ENCODE data around the gene SLC10A1.
"Not testable (repeated sequence)": the region's sequence is repeated elsewhere in the genome, so short reads cannot be mapped to it uniquely, and the experiment has no call there.

SLC10A1 gene

DNA sequence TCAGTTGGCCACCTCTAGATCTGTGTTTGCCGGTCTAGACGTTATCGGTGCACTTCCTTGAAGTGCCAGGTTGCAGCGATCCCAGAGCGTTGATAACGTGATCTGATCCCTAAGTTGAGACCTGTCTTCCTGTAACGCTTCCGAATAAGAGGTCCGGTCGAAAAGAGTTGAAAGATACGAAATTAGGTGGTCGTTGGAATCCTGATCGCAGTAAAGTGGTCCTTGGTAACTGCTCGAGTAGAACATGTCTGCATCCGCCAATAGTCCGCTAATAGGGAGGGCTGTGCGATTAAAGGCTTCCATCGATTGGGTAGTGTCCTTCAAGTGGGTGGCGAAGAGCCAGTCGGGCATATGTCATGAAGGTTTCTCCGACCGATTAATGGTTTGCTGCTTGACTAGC, 27.4 kb downstream of the SLC10A1 start:
- no peak for DNase-seq (ENCODE audit: low read depth)

DNA sequence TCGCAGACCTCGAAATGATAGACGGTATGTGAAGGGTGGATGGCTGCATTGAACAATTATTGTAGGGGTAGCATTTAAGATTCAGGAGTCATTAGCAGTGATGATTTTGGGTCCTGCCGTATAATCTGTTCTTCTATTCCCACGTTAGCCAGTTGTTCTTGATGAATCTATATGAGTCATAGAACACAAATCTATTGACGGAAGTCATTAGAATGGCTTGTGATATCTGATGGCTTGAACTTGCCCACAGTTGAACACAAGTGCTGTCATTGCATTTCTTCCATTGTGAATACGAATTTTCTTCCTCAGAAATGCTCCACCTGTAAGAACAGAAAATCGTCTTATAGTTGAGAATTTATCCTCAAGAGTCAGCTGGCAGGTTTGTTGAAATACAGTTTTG, 28.2 kb downstream of the SLC10A1 start:
- DNase-seq (ENCODE audit: low read depth) = no peak

DNA sequence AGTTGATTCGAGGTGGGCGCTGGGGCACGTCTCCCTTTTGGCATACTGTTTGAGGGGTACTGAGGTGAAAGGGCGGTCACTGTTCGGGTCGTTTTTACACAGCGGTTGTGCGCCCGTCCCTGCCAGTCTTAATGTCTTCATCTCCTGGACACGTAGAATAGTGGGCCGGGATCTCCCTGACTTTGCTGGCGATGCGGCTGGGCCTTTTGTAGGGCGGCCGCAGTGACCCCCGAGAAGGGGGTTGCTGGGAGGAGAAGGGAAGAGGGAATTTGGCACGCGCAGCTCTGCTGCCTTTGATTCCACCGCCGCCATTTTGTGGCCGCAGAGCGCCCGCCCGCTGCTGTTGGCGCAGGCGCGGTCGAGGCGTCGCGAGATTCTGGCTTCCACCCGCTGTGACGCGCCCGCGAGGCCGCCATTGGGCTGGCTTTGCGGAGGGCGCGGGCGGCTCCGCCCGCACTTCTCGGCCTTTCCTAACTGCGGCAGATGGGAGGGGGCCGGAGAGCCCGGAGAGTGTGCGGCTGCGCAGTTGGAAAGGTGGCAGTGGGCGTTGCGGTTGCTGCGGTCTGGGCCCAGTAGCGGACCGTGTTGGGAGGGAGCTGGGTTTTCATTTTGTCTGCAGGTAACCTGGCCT, 29.6 kb downstream of the SLC10A1 start:
- DNase-seq (ENCODE audit: low read depth) = peak; percentile 84

DNA sequence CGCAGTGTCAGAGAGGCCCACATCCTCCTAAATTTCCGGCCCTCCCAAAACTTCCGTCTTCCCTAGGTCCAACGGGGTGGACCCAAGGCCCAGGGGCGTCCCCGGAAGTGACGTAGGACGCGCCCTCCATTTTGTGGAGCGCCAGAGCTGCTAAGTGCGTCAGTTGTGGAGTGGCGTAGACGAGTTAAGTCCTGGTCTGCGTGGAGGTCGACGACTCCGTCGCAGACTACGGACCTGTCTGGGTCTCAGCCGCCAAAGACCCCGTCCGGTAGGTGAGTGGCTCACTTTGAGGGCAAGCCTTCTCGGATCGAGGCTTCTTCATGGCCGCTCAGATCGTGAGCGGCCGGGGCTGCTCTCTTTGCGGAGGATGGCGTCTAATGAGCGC, 30.1 kb downstream of the SLC10A1 start, which contains the start of gene SRSF5:
Gene SRSF5 (plus strand): TSS at position 159 of the 385 bp plus-strand sequence. CDS start 1,015 bp downstream, outside the sequence.
- peak; percentile 93 for DNase-seq (ENCODE audit: low read depth)

DNA sequence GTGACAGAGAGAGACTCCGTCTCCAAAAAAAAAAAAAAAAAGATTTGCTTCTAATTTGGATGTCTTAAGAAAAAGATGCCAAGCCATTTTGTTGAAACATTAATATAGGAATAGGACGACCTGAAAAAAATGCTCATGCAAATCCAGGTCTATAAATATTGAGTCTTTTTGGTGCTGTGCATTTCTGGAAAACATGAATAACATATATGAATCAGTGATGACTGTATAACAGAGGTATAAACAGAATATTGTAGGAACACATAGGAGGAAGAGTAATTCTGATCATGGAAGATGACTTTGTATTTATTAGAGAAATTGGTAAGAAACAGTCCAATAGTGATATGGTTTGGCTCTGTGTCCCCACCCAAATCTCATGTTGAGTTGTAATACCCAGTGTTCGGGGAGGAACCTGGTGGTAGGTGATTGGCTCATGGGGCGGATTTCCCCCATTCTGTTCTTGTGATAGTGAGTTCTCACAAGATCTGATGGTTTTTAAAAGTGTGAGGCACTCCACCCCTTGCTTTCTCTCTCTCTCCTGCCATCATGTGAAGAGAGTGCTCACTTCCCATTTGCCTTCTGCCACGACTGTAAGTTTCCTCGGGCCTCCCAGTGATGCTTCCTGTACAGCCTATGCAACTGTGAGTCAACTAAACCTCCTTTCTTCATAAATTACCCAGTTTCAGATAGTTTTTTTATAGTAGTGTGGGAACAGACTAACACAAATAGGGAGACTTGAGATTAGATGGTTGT, 33.1 kb downstream of the SLC10A1 start:
- DNase-seq (ENCODE audit: low read depth) = peak; percentile 48

DNA sequence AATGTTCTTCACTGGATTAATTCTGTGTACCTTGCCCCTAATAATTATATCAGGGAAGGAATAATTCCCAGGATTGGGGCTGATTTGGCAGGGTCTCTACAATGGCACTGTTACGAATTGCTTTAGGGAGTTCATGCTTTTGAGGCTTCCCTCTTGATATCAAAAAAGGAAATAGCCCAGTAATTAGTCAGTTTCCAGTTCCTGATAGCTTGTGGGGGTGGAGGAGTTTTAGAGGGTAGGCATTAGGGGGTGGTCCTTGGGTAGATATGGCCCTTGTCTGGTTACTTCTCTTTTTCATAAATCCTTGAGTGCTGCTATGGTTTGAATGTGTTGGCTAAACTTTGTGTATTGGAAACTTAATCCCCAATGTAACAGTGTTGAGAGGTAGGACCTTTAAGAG, 36.2 kb downstream of the SLC10A1 start:
- no peak for DNase-seq (ENCODE audit: low read depth)

DNA sequence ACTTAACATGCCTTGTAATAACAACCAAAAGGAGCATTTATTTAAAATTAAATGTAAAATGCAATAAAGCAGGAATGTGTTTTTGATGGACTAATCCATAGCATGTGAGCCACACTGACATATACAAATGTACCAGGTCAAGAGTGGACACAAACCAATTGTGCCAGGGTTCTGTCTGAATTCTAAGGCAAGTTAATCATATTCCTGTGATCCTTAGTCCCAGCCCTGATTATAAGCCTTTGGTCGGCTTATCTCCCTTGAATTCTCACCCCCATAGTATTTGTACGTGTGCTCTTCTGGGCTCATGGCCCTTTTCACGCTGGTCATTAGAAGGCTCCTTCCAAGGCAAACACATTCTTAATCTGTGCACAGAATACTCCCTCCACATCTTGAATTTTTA, 40.7 kb downstream of the SLC10A1 start:
- no peak for DNase-seq (ENCODE audit: low read depth)

DNA sequence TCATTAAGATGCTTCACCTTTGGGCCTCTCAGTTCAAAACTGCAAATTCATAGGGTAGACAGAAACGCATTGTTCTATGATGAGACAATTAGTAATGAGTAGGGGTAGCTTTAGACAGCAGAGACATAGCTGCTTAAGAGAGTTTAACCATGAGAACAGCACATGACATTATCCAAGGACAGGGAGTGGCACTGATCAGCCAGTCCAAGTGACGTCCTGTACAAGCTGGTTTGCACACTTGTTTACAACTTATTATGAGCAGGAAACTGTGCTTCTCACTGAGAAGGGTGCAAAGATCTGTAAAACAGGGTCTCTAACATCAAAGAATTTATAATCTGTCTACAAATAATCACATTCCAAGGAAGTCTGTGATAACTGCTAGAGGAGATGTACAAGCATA, 41.3 kb downstream of the SLC10A1 start:
- DNase-seq (ENCODE audit: low read depth) = no peak

DNA sequence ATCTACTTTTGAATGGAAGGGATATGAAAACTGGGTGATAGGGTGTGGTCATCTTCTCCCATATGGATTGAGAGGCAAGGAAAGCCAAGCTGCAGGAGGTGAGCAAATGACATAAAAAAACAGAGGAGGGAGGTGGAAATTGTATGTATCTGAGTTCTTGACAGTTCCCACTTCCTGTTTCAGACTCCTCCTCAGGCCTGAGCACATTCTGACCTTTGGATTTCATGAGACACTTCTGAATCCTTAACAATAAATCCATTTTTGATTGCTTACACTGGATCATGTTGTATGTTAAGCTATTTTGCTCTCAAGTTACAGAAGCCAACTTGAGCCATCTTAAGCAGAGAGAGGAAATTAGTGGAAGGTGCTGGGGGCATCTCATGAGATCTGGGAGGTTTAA, 41.7 kb downstream of the SLC10A1 start:
- no peak for DNase-seq (ENCODE audit: low read depth)

DNA sequence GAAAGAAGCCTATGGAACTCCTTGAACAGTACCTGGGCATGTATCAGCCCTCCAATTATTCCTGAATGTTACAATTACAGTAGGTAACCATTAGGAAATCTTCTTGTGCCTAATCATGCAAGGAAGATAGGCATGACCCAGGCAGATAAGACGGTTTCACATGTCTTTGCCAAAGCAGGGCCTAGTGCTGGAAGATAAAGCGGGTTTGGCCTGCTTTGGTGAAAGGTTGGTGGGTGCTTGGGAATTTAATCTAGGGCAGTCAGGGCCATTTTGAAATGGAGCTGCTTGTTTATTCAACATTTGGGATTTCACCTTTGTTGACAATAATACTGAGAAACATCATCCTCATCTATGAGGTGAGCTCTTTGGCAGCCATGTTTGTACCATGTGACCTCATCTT, 42.6 kb downstream of the SLC10A1 start:
- no peak for DNase-seq (ENCODE audit: low read depth)

DNA sequence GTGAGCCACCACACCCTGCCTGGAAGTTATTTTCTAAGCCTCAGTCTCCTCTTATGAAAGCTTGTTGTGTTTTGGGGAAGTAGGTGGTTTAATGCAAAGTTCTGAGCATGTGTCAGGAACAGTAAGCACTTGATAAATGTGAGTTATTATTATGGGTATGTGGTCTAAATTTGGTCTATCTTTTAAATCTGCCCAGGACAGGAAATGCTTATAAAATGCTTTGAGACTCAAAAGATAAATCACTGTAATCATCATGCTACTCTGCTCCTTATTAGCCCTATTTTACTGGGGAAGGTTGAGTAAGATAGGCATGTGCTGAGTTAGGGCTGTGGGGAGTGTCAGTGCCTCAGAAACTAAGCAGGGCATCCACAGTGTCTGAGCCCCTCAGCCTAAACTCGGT, 43.2 kb downstream of the SLC10A1 start:
- DNase-seq (ENCODE audit: low read depth) = no peak

DNA sequence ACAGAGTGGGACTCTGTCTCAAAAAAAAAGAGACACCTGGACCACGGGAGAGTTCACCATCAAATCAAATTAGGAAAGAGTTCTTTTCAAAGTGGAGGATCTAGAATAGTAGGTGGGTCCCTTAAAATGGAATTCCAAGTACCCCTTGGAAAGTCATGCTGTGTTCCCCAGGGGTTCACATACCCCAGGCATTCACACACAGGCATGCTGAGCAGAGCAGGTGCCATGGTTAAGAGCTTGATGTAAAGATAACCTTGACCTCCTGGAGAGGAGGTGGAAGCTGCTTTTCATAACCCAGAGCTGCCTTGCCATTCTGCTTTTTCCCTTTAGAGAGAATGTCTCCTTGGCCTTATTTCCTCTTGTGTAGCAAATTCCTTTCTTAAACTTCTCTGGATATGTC, 44.3 kb downstream of the SLC10A1 start:
- no peak for DNase-seq (ENCODE audit: low read depth)

DNA sequence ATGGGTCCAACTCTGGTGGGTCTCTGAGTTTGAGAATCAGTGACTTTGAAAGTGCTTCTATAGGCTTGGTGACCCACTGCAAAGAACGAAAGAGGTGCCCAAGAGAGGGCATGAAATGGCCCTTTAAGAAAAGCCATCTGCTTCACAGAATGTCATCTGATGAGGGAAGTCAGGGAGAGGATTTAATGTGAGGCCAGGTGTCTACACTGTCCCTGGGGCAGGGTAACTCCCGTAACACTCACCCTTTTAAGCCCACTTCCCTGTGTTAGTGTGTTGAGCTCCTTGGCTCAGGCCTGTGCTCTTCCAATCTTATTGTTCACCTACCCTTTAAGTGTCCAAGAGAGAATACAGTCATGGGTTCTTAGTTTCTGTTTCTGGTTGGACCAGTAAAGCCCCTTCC, 46.5 kb downstream of the SLC10A1 start:
- DNase-seq (ENCODE audit: low read depth) = no peak

DNA sequence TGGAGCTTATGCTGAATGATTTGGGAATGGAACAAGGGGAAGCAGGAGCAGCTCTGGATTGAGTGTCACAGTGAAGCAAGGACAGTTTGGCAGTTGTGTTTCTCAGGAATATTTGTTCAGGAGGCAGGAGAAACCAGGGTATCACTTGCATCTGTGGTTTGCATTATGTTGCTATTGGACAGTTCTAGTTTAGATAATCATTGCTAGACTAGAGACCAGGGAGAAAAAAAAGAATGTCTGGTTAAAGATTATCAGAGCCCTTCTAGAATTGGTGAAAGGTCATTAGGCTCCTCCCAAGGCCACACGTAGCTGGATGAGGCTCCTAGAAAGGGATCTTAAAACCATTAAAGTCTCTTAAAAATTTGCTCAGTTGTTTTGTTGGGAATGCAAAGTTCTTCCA, 47.1 kb downstream of the SLC10A1 start:
- no peak for DNase-seq (ENCODE audit: low read depth)

DNA sequence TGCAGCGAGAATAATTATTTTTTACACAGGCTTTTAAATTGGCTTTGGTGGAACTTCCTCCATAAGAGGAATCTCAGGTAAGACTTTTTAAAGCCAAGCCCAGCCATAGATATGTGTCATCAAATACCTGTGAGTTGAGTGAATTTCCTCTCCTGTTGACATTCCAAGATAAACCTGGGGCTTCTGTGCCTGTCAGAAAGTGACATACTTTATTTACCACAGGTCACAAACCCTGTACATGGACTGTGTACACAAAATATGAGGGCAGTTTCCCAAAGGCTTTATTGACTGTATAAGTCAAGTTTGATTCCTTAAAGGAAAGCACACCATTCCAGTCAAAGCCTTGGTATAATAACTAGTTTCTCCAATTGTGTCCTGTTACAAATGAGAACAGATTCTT, 56.0 kb downstream of the SLC10A1 start:
- no peak for DNase-seq (ENCODE audit: low read depth)

DNA sequence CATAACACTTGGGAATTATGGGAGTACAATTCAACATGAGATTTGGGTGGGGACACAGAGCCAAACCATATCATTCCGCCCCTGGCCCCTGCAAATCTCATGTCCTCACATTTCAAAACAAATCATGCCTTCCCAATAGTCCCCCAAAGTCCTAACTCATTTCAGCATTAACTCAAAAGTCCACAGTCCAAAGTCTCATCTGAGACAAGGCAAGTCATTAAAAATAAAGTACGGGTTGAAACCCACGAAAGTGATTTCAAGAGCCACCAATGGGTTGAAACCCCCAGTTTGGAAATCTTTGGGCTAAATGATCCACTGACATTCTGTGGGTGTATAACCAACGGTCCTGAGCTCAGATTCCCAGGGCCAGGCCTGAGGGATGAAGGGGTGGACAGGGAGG, 60.6 kb downstream of the SLC10A1 start:
- DNase-seq (ENCODE audit: low read depth) = not testable (repeated sequence)

DNA sequence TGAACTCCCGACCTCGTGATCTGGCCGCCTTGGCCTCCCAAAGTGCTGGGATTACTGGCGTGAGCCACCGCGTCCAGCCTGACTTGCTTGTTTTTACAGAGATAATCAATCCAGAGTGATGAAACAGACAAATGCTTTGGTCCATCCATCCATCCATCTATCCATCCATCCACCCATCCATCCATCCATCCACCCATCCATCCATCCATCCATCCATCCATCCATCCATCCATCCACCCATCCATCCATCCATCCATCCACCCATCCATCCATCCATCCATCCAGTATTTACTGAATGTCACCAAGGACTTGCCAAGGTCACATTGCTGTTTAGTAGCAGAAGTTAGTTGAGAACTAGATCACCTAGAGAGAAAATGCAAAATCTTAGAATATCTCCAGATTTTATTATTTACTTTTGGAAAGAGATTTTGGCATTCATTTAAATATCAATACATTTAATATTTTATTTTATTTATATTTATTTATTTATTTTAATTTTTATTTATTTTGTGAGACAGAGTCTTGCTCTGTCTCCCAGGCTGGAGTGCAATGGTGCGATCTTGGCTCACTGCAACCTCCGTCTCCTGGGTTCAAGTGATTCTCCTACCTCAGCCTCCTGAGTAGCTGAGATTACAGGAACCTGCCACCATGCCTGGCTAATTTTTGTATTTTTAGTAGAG, 65.0 kb downstream of the SLC10A1 start:
- not testable (repeated sequence) for DNase-seq (ENCODE audit: low read depth)

DNA sequence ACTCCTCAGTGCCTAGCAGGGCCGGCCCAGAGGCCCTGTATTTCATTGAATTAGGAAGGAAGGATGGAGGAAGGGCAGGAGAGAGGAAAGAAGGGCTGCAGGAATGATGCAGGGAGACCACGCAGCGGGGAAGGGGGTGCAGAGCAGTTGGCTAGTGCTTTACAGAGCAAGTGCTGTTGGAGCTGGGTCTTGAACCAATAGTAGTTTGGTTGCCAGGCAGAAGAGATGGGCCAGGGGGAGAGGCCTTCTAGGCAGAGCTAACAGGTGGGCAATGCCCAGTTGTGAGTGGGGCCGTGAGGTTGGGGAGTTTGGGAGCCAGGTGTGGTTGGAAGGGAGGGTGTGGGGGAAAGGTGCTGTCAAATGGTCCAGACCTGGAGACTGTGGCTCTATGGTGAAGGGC, 69.2 kb downstream of the SLC10A1 start:
- no peak for DNase-seq (ENCODE audit: low read depth)

DNA sequence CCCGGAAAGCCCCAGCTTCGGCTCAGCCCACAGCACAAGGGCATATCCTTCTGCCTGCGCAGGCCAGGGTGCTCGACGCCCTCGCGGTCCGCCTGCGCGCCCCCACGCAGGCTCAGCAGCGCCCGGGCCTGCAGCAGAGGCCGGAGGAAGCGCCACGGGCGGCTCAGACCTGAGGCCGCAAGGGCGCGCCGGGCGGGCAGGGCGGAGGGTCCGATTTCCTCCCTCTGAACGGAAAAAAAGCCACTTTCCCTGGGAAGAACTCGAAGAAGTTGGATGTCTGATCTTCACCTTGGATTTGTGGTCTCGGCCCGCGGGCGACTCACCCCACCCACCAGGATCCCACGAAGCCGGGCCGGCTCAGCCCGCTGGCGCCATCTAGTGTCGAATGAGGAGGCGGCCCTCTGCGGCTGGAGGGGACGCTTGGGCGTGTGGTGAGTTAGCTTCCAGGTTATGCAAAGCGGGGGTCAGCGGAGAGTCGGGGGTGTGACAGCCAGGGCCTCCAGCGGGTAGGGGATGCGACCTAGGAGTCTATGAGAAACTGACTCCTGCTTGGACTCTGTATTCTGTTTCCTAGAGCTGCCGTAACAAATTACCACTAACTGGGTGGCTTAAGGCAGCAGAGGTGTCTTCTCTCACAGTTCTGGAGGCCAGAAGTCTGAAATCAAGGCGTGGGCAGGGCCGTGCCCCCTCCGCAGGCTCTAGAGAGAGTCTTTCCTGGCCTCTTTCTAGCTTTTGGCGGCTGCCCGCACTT, 70.1 kb downstream of the SLC10A1 start:
- DNase-seq (ENCODE audit: low read depth) = peak; percentile 50
